ENCODE measurements around the gene CATSPERD.

GRCh38 chr19:5678071-5678718 lies 42.2 kb upstream of the CATSPERD start:
- TF ChIP-seq CTCF (IDR thresholded peaks at IDR 0.05) (no peak), EP300 (IDR thresholded peaks at IDR 0.05) (no peak)
